Amygdala (tissue), 56 donors: ENCODE measurements around the gene PAM16.
A peak's percentile ranks its signal among the peaks of the same experiment; 100 is the strongest.

ENCODE experiments used
- DNase-seq, 56 donors: peaks; one replicate each; lab custom pipeline; 2025; lab: John Stamatoyannopoulos, UW

Gene PAM16

GRCh38 chr16:4309833-4310266, 41.3 kb downstream of the PAM16 start:
- DNase-seq: peak in 5 of 56 donors; percentile 10 to 39 (median 21)

DNA sequence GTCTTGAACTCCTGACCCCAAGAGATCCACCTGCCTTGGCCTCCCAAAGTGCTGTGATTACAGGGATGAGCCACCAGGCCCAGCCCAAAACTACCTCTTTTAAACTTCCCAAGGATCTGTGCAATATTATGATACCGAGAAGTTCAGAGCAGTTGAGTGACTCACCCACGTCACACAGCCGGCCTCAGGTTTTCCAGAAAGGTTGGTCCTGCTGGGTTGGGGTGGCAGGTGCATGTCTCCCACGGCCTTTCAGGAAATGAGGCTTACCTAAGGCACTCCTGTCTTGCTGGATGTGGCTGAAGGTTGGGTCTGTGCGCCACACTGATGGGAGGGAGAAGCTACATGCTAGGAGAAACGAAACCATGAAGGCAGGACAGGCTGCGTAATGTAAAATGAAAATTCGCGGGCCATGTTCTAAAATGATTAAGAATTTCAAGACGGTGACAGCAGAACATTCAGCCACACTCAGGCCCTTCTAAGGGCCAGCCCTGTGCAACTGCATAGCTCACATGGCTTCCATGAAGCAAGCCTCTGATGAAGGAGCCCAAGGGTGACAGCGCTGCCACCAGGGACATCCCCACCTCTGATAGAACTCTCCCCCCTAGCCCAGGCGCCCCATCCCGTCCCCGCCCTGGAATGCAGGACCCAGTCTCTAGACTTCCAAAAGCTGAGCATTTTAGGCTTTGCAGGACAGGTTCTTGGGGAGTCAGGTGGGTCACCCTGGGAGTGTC, 41.9 kb downstream of the PAM16 start:
- no peak for DNase-seq

DNA sequence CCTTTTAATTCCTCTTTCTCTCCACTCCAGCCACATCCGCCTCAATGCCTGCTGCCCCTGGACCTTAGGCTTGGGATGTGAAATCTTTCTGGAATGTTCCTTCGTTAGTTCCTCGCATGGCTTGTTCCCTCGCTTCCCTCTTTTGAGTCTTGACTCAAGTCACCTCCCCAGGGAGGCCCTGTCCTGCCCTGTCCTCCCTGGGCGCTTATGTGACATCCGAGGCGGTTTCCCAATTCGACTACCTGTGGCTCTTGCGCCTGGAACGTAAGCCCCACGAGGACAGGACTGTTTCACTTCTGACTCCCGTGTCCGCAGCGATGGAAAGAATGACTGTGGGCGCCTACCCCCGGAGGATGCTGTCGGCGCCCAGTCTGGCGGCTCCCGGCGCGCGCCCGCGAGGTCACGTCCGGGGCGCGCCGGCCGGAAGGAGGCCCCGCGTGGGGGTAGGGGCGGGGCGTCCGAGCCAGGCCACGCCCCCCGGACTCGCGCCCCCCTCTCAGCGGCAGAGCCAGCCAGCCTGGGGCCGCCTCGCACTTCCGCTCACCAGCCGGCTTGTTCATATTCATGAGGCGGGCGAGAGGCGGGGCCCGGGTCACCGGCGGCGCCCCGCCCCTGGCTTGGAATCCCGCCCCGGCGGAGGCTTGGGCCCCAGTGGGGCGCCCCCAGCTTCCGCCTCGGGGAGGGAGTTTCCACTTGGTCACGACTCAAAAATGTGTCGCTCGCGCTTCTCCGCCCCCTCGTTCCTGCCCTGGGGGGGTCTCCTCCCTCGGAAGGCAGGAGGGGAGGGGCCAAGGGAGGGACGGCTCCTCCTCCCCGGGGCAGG, 43.7 kb downstream of the PAM16 start:
- DNase-seq: peak in 54 of 56 donors; percentile 30 to 92 (median 74)

DNA sequence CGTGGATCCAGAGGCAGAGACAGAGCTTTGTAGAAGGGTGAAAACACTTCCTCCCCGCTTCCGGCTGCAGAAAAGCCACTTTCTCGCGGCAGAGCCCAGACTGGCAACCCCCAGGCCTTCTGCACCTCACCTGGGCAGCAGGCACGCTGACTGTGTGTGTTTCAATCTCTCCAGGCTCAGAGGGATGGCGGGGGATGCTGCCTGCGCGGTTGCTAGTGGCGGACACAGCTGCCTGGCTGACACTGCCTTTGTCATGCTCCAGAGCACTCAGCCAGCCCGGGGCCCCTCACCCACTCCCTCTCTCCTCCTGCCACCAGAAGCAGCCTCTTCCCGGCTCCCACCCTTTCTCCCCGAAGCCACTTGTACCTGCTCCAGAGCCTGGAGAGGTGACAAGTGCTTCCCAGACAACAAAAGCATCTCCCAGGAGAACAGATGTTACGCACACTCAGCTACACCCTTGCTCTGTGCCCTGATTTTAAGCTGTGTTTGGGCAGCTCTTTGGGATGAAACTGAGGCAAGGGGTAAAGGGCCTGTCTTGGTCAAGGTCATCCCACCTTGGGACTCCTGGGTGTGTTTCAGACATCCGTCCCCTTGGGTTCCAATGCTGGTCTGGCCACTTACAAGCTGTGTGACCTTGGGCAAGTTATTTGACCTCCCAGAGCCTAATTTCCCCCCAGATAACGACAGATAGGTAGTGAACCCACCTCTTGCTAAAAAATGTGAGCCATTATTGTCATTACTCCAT, 44.5 kb downstream of the PAM16 start:
- peak in 1 of 56 donors; percentile 11 for DNase-seq

- DNase-seq: peak in 16 of 56 donors; percentile 21 to 64 (median 36)
These were observed 47.1 kb downstream of the PAM16 start for GRCh38 chr16:4303973-4304372.

GRCh38 chr16:4301968-4302367, 49.2 kb downstream of the PAM16 start:
- DNase-seq: no peak

GRCh38 chr16:4301177-4301576, 49.9 kb downstream of the PAM16 start:
- no peak for DNase-seq

DNA sequence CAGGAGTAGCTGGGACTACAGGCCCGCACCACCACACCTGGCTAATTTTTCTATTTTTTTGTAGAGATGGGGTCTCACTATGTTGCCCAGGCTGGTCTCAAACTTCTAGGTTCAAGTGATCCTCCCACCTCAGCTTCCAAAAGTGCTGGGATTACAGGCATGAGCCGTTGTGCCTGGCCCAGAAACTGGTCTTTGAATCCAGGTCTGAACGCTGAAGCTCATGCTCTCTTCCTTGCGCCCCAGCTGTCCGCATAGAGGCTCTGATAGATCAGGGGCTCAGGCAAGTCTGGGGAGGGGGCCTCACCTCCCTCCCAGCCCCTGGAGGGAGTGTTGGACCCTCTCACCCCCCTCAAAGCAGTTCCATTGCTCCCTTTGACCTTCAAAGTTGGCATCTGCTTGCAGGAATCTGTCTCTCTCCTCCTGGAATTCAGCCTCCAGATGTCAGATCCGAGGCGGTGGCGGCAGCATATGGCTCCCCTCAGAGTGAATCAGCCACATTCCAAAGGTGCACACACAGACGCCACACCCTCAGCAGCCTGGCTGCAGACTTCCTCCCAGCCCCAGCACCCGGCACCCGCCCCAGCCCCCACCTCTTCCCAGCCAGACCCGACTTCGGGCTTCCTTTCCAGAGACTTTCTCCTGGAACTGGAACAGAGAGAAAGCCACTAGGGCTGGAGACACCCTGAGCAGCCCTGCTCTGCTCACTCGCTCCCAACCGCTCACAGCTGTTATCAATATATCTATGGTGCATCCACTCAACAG, 52.2 kb downstream of the PAM16 start:
- peak in 1 of 56 donors; percentile 19 for DNase-seq

DNA sequence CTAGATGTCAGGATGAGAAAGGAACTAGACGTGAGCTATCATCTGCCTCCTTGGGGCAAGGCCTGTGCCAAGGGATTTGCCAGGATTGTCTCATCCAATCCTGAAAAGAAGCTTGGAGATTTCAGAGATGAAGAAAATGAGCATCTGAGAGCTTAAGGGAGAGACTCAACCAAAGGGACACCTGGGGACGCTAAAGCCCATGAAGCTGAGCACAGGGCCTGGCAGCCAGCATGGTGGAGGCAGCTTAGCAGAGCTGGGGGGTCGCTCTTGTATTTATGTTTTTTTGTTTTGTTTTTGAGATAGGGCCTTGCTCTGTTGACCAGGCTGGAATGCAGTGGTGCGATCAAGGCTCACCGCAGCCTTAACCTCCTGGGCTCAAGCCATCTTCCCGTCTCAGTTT, 53.6 kb downstream of the PAM16 start:
- DNase-seq: no peak

DNA sequence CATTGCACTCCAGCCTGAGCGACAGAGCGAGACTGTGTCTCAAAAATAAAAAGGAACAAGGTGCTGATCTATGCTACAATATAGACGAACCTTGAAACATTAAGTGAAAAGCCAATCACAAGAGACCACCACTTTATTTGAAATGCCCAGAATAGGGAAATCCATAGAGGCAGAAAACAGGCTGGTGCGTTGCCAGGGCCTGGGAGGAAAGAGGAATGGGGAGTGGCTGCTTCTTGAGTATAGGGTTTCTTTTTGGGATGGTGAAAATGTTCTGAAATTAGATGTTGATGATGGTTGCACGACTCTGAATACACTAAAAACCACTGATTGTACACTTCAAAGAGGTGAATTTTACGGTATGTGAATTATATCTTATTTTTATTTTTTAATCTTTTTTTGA, 55.5 kb downstream of the PAM16 start:
- no peak for DNase-seq

DNA sequence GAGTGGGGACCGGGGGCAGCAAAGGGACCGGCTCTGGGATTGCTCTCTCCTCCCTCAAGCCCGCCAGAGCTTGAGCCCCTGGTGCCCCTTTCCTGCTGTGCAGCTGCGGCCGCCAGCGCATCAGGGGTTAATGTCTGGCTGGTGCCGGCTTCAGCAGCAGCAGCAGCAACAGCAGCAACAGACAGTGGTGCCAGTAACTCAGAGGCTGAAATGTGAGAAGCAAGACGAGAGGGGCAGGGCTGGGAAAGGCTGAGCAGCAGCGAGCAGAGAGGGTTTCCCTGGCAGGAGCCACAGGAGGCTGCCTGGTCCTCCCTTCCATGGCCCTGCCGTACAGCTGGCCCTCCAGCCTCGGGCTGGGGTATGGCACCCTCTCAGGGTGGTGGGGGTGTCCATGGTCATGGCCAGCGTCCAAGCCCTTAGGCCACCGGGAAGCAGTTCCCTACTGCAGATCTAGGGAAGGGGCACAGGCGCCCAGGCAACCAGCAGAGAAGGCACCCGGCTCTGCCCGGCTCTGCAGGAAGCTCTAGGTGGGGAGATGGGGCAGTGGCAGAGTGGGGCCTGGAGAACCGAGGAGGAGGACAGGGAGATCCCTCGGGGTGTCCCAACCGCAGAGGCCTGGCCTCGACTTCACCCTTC, 57.2 kb downstream of the PAM16 start:
- DNase-seq: peak in 22 of 56 donors; percentile 12 to 49 (median 22)

GRCh38 chr16:4293181-4293716, 57.9 kb downstream of the PAM16 start:
- no peak for DNase-seq

- DNase-seq: no peak
These were observed 59.4 kb downstream of the PAM16 start for GRCh38 chr16:4291699-4292098.
